Epithelial cell of esophagus (primary cell): Measurements from ENCODE around the gene SCN2A.

ENCODE experiments used
- DNase-seq: peaks from one replicate; pipeline ENCODE4 v3.0.0; 2010; ENCODE audit warnings: low read depth
- H3K4me3 ChIP-seq: 2 replicates; pipeline ENCODE4 v1.5.1; 2011; ENCODE audit warnings: mild to moderate bottlenecking, low read length, control low read depth
- CTCF ChIP-seq: IDR thresholded peaks from 2 replicates; pipeline ENCODE4 v1.5.1; 2011; ENCODE audit warnings: low read depth, mild to moderate bottlenecking, low read length, control low read depth, inconsistent platforms; ENCODE audit not compliant: insufficient read depth; ENCODE audit errors: missing control alignments

The SCN2A gene

GRCh38 chr2:165283342-165283741 lies 44.1 kb downstream of the SCN2A start:
- TF ChIP-seq CTCF = no peak
- H3K4me3 ChIP-seq = no peak overlapping the region
- DNase-seq = no peak

- no peak overlapping the region for H3K4me3 ChIP-seq
- TF ChIP-seq CTCF = no peak
- DNase-seq = no peak
Observed at GRCh38 chr2:165287094-165287778, 48.0 kb downstream of the SCN2A start.

GRCh38 chr2:165289069-165289468 lies 49.9 kb downstream of the SCN2A start:
- H3K4me3 ChIP-seq = no peak overlapping the region
- no peak for TF ChIP-seq CTCF
- no peak for DNase-seq

GRCh38 chr2:165293440-165294420 lies 54.5 kb downstream of the SCN2A start:
- DNase-seq = peak; percentile 92
- no peak overlapping the region for H3K4me3 ChIP-seq
- peak; percentile 82 for TF ChIP-seq CTCF

GRCh38 chr2:165294912-165295311 lies 55.7 kb downstream of the SCN2A start:
- no peak for DNase-seq
- no peak for TF ChIP-seq CTCF
- H3K4me3 ChIP-seq = no peak overlapping the region

GRCh38 chr2:165295643-165296042 lies 56.4 kb downstream of the SCN2A start:
- DNase-seq = no peak
- TF ChIP-seq CTCF = no peak
- no peak overlapping the region for H3K4me3 ChIP-seq
